KOPT-K1 (cell line): ENCODE measurements around the gene KRTAP1-3.
"Not testable (repeated sequence)": the region's sequence is repeated elsewhere in the genome, so short reads cannot be mapped to it uniquely, and the experiment has no call there.

ENCODE experiments used
- H3K27ac ChIP-seq: fragments of 200-600 bp; sonication (generic); 2 replicates; pipeline ENCODE4 v1.5.1; 2016; ENCODE audit warnings: antibody characterized with exemption, mild to moderate bottlenecking, low read depth, low read length; ENCODE audit not compliant: poor library complexity, severe bottlenecking
- H3K36me3 ChIP-seq: fragments of 200-600 bp; sonication (generic); 2 replicates; pipeline ENCODE4 v1.5.1; 2017; ENCODE audit warnings: antibody characterized with exemption, mild to moderate bottlenecking, low read length, moderate library complexity; ENCODE audit not compliant: insufficient read depth
- H3K9me3 ChIP-seq: fragments of 200-600 bp; sonication (generic); 2 replicates; pipeline ENCODE4 v1.5.1; 2017; ENCODE audit warnings: antibody characterized with exemption, low read length, mild to moderate bottlenecking; ENCODE audit not compliant: insufficient read depth, poor library complexity, severe bottlenecking

The KRTAP1-3 gene

GRCh38 chr17:41008811-41009210 lies 25.9 kb downstream of the KRTAP1-3 start, which contains the start of gene KRTAP3-1:
Gene KRTAP3-1, minus strand, starts transcription at chr17:41009128. Its CDS starts 54 bp downstream, at chr17:41009074.
- Histone ChIP-seq H3K36me3 (no peaks in the 10 kb centered on the region), H3K27ac (no peak within 1 kb of the TSS), H3K9me3 (no peaks in the 10 kb centered on the region)

GRCh38 chr17:41004397-41004796 lies 30.3 kb downstream of the KRTAP1-3 start:
- Histone ChIP-seq H3K9me3 (no peaks in the 10 kb centered on the region), H3K27ac (no peak overlapping the region), H3K36me3 (no peaks in the 10 kb centered on the region)

GRCh38 chr17:41003926-41004325 lies 30.7 kb downstream of the KRTAP1-3 start:
- H3K9me3 ChIP-seq: no peaks in the 10 kb centered on the region
- H3K27ac ChIP-seq: no peak overlapping the region
- H3K36me3 ChIP-seq: no peaks in the 10 kb centered on the region

GRCh38 chr17:41002814-41003213 lies 31.9 kb downstream of the KRTAP1-3 start:
- H3K27ac ChIP-seq: no peak overlapping the region
- no peaks in the 10 kb centered on the region for H3K9me3 ChIP-seq
- H3K36me3 ChIP-seq: no peaks in the 10 kb centered on the region

- Histone ChIP-seq H3K27ac (no peak overlapping the region), H3K9me3 (no peaks in the 10 kb centered on the region), H3K36me3 (no peaks in the 10 kb centered on the region)
Measured at GRCh38 chr17:41001795-41002194, 32.9 kb downstream of the KRTAP1-3 start.

- not testable (repeated sequence) for H3K36me3 ChIP-seq, H3K27ac ChIP-seq, H3K9me3 ChIP-seq
Measured at GRCh38 chr17:40999563-40999962, 35.1 kb downstream of the KRTAP1-3 start, which contains the start of gene KRTAP3-2. Gene KRTAP3-2, minus strand, starts transcription at chr17:40999906. Its CDS starts 53 bp downstream, at chr17:40999853.

DNA sequence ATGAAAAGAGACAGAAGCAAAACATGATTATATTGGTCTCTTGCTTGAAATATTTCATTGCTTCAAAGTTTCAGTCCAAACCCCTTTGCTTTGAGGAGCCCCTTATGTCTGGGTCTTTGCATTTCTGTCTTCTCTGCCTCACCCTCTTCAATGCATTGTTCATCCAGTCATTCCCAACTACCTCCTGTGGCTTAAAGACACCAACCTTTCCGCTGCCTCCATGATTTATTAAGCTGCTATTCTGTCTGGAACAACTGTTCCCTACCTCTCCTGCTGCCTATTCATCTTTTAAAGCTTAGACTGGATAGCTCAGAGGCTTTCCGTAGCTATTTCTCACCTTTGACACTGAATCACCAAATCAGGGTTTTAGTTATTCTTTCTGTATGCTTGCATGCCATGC lies 37.3 kb downstream of the KRTAP1-3 start:
- no peaks in the 10 kb centered on the region for H3K9me3 ChIP-seq
- H3K27ac ChIP-seq: no peak overlapping the region
- no peaks in the 10 kb centered on the region for H3K36me3 ChIP-seq

- Histone ChIP-seq H3K9me3 (no peaks in the 10 kb centered on the region), H3K36me3 (no peaks in the 10 kb centered on the region), H3K27ac (no peak overlapping the region)
Measured at GRCh38 chr17:40996829-40997228, 37.8 kb downstream of the KRTAP1-3 start.

- Histone ChIP-seq H3K27ac (no peak overlapping the region), H3K36me3 (no peaks in the 10 kb centered on the region), H3K9me3 (peaks cover 3% of the 10 kb centered on the region)
Measured at GRCh38 chr17:40995116-40995515, 39.6 kb downstream of the KRTAP1-3 start.

DNA sequence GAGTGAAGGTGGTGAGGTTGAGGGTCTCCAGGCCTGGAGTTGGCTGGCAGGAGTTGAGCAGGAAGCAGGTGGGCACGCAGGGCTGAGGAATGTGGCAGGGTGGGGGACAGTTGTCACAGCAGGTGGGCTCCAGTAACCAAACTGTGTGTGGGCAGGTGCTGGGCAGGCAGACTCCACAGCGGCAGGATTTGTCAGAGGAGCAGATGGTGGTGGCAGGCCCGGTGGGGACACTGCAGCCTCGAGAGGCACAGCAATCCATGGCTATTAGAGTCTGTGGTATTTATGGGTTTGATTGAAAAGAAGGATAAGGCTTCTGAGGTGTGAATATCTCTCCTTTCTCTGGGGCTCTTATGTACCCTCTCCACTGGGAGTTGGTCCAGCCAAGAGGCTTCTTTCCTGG lies 40.8 kb downstream of the KRTAP1-3 start, which contains the start of gene KRTAP3-3:
KRTAP3-3 (minus strand) TSS at position 326 of the 400 bp plus-strand sequence; CDS start at position 259, 67 bp downstream.
- Histone ChIP-seq H3K27ac (no peak within 1 kb of the TSS), H3K36me3 (no peaks in the 10 kb centered on the region), H3K9me3 (peaks cover 3% of the 10 kb centered on the region)

DNA sequence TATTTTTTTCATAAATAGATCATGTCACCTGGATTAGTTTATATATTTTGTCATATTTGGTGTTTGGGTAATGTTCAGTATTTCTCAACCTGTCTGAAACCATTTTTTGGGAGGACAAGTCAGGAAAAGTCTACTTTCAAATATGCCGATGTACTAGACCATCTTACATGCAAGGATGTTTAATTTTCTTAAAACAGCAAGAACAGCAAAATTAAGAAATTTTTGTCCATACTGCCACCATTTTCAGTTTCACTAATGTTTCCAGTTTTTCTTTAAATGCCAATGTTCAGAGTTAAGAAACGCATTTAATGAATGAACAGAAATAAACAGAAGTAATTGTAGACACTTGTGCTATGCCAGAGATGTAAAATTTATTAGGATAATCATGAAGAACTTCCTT lies 41.6 kb downstream of the KRTAP1-3 start:
- Histone ChIP-seq H3K36me3 (no peaks in the 10 kb centered on the region), H3K9me3 (peaks cover 3% of the 10 kb centered on the region), H3K27ac (no peak overlapping the region)

DNA sequence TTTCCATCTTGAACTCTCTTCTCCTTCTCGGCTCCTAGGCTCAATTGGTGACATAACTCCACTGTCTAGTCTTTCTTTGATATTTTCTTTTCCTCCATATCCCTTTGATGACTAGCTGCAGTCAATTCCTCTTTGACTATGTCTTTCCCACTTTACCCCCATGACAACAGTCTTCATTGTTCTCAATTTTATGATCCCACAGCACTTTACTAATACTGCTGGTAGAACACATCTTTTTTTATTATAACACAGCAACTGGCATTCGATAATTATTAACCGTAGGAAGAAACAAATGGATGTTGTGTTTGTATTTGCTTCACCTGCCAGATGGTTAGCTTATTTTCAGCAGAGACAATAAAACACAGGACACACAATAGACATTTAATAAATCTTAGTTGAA lies 42.0 kb downstream of the KRTAP1-3 start:
- Histone ChIP-seq H3K36me3 (no peaks in the 10 kb centered on the region), H3K27ac (no peak overlapping the region), H3K9me3 (peaks cover 3% of the 10 kb centered on the region)

DNA sequence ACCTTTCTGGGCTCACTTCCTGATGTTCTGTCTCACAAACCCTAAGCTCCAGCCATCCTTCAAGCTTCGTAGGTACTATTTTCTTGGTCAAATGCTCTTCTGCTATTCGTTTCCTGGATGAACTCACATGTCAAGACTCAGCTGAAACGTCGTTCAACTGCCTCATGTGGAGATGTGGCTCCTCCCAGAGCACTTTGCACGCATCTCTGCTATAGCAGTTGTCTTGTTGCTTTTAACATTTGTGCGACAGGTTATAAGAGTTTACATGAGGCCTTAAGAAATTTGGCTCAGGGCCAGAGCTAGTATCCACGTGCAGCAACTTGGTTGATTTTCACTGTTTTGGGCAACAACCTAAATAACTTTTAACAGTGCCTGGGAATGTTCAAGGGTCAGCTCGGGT lies 47.8 kb downstream of the KRTAP1-3 start:
- Histone ChIP-seq H3K27ac (no peak overlapping the region), H3K9me3 (peaks cover 3% of the 10 kb centered on the region), H3K36me3 (no peaks in the 10 kb centered on the region)

DNA sequence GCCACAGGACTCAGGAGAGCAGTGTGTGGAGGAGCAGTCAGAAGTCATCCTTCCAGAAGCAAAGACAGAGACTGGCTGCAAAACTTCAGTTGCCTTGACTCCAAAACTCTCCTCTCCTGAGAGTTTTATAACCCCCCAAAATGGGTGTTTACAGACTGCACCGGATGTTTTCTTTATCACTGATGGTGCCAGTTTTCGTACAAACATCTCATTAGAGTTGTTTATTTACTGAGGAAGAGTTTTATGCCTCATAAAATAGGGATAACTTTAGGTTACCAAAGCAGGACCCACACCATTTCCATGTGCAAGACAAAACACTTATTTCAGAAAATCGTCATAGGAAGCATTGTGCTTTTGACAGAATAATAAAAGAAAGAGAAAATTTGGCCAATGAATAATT lies 50.4 kb downstream of the KRTAP1-3 start, which contains the start of gene KRT40:
KRT40 (minus strand) TSS at position 101 of the 400 bp plus-strand sequence; CDS start at position 48, 53 bp downstream.
- Histone ChIP-seq H3K36me3 (no peaks in the 10 kb centered on the region), H3K27ac (no peak within 1 kb of the TSS), H3K9me3 (no peaks in the 10 kb centered on the region)
